HG03095 (cell line): ENCODE measurements around the gene MXRA7.
A peak's percentile ranks its signal among the peaks of the same experiment; 100 is the strongest.

Experiments used
- ATAC-seq: cut with Tn5 transposase; IDR thresholded peaks from one replicate; pipeline ENCODE4 v1.9.1; 2021; ENCODE audit warnings: moderate library complexity; ENCODE audit not compliant: unreplicated experiment

The MXRA7 gene

GRCh38 chr17:76681222-76682137 is 29.3 kb downstream of the MXRA7 start:
- ATAC-seq: no peak

GRCh38 chr17:76679239-76679638 is 31.5 kb downstream of the MXRA7 start:
- no peak for ATAC-seq

GRCh38 chr17:76678330-76678729 is 32.4 kb downstream of the MXRA7 start:
- ATAC-seq: no peak

DNA sequence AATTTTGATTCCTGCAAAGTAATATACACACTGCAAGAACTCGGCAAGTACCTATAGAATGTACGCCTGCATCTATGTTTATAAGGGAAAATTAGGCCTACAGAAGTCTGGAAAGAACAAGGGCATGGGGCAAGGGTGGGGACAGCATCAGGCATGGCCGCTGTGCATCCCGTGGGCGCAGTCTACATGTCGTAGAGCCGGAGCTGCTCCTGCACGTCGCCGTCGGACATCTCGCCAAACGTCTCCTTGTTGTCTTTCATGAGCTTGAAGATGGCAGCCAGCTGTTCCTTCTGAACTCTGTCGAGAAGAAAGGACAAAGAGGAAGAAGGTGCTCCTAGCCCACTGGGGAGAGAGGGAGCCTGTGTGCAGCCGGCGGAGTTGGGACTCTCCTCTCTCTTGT is 33.4 kb downstream of the MXRA7 start:
- ATAC-seq: no peak

- no peak for ATAC-seq
Measured at GRCh38 chr17:76676629-76677028, 34.1 kb downstream of the MXRA7 start.

- ATAC-seq: no peak
Measured at GRCh38 chr17:76675648-76676047, 35.1 kb downstream of the MXRA7 start.

GRCh38 chr17:76674600-76674999 is 36.2 kb downstream of the MXRA7 start:
- no peak for ATAC-seq

DNA sequence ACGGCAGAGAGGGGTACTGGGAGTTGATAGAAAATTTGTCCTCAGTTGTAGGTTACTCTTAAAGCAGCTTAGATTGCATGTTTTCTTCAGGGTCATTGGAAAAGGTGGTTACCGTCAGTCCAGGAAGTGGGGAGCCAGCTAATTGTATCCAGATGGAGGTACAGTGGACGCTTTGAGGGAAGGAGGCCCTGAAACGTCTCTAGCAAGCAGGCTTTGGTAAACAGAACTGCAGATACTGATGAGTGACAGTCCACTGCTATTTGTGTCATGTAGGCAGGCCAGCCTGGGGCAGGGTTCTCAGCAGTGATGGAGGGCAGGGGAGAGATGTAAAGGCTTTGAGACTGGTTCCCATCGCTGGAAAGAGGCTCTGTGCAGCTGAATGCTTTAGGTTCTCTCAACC is 37.0 kb downstream of the MXRA7 start:
- ATAC-seq: no peak

DNA sequence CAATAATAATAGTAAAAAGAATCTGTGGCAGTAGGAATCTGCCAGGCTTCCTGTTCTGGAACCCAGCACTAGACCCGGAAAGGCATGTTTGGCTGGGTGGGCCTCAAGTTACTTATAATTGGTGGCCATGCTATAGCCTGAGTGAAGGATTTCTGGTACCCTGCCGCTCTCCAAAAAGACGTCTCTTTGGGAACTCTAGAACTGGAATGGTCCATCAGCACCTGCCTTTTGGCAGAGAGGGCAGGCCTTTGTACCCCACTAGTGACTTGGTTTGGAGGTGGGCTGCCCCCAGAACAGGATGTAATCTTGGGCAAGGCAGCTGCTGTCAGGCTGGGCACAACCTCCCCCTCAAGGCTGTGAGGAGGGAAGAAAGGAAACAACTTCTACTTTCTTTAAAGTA is 37.9 kb downstream of the MXRA7 start:
- ATAC-seq: no peak

DNA sequence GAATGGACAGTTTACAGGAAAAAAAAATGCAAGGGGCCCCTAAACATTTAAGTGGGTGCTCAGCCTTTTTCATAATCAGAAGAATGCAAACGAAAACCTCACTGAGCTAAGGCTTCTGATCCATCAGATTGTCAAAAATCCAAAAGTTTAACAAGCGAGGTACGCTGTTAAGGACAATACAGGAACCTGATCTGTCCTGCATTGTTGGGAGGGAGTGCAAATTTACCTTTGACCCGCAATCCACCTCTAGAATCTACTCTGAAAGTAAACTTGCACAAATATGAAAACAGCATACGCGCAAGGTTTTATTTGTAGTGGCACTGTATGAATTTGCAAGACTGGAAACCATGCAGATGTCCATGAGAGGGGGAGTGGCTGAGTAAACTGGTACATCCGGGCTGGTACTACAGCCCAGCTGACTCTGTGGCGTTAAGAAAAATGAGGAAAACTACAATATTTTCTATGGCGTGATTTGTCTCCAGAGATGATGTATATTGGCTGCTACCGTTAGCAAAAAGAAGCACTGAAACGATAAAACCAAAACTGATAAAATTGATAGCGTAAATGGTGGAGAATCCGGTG is 38.4 kb downstream of the MXRA7 start:
- no peak for ATAC-seq

DNA sequence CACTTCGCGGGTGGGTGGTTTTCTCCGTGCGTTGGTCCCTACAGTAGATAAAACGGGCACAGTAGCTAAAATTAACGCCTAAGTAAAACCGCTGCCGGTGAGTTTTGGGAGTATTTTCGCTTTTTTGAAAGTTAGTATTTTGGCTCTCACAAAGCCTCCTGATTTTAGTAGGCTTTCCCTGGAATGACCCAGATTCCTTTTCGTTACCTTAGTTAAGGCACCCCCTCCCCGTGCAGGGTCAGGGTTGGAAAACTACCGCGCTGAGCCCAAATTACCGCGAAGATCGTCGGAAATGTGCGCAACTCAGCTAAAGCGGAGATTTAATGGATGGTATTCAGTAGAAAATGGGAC is 38.9 kb downstream of the MXRA7 start:
- no peak for ATAC-seq

GRCh38 chr17:76671123-76671911 is 39.4 kb downstream of the MXRA7 start:
- peak; percentile 92 for ATAC-seq

DNA sequence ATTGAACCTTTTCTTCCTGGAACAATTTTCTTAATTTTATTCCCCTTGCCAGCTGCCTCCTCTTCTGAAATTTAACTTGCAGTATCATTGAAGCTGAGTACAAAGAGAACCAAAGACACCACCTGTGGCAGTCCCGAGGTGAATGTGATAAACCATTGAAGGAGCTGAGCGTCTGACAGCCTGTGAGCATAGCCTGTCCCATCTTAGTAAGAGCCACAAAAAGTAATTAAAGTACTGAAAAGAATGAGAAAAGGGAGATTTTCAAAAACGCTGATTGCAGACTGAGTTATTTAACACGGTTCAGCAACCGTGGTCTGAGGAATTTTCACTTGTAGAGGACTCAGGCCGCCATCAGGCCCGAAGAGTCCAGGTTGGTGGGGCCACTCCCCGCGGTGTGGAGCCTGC is 40.0 kb downstream of the MXRA7 start:
- no peak for ATAC-seq

GRCh38 chr17:76670020-76670717 is 40.6 kb downstream of the MXRA7 start:
- no peak for ATAC-seq

GRCh38 chr17:76667786-76668453 is 42.8 kb downstream of the MXRA7 start:
- ATAC-seq: no peak

GRCh38 chr17:76667491-76667755 is 43.3 kb downstream of the MXRA7 start:
- ATAC-seq: no peak

DNA sequence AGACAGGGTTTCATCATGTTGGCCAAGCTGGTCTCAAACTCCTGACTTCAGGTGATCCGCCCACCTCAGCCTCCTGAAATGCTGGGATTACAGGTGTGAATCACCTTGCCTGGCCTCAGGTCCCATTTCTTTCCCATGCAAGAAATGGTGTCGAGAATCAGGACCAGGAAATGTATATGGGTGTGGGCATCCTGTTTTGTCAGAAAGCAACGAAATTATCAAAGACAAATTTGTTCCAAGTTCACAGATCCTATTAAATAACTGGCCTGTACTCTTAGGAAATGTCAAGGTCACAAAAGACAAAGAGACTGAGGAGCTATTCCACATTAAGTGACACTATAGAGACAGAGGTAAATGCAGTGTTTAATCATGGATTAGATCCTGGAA is 50.1 kb downstream of the MXRA7 start:
- no peak for ATAC-seq

DNA sequence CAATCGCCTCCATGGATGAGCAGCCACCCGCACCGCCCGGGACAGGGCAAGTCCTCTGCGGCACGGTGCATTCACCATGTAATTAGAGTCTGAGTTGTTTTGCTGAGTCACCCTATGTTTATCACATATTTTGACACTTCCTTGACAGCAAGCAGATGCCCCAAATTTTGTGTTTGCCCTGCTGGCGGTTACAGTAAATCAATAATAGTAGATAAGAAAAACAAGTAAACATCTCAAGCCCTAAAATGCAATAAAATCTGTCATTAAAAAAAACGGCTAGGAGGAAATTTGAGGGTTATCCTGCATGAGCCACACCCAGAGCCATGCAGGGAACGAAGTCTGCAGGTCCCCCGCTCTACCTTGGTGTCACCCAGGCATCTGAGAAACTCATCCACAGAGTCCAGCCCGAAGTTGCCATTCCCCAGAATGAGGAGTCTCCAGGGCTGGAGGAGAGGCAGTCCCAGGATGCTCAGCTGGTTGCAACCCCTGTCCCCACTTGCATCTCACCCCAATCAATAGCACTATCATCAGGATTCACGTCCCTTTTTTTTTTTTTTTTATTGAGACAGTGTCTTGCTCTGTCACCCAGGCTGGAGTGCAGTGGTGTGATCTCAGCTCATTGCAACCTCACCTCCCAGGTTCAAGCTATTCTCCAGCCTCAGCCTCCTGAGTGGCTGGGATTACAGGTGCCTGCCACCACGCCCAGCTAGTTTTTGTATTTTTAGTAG is 50.7 kb downstream of the MXRA7 start:
- ATAC-seq: no peak

GRCh38 chr17:76658242-76658662 is 52.5 kb downstream of the MXRA7 start:
- ATAC-seq: no peak

- ATAC-seq: no peak
Measured at GRCh38 chr17:76657505-76658241, 53.1 kb downstream of the MXRA7 start.
